ENCODE measurements around the gene JAML.

DNA sequence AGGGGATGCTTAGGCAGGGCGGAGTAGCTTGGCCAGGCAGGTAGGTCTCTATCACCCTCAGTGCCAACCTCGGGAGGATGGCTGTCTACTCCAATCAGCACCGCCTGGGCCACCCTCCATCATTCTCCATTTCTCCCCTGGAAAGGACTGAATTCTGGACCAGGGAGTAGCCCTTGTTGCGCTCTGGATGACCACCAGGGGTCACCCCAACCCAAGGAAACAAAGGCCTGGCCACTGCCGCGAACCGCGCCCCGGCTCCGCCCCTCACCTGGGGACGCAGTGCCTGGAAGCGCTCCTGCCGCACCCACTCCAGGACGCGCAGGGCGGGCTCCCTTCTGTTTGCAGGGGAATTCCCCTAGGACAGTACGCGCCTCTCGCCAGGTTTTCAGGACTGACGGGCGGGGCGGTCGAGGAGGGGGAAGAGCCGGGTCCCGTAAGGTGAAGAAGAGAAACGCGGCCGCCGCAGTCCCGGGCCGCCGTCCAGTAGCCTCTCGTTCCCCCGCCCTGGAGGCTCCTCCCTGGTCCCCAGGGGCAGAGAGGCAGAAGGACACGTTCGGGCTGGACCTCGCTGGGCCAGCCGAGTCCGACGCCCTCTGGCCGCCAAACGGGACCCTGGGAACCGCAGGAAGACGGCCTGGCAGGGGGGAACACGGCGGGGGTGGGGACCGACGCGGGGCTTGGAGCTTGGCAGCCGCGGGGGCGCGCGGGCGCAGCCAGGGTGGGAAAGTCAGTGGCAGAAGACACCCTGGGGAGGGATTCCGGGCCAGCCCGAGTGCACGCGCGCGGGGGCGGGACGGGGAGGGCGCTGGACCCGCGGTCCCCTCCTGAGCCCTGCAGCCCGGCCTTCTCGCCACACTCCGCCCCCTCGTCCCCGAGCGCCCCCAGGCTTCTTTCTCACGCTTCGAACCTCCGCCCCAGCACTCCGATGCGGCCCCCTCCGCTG, 79.3 kb downstream of the JAML start:
- TF ChIP-seq, protein P1, sequence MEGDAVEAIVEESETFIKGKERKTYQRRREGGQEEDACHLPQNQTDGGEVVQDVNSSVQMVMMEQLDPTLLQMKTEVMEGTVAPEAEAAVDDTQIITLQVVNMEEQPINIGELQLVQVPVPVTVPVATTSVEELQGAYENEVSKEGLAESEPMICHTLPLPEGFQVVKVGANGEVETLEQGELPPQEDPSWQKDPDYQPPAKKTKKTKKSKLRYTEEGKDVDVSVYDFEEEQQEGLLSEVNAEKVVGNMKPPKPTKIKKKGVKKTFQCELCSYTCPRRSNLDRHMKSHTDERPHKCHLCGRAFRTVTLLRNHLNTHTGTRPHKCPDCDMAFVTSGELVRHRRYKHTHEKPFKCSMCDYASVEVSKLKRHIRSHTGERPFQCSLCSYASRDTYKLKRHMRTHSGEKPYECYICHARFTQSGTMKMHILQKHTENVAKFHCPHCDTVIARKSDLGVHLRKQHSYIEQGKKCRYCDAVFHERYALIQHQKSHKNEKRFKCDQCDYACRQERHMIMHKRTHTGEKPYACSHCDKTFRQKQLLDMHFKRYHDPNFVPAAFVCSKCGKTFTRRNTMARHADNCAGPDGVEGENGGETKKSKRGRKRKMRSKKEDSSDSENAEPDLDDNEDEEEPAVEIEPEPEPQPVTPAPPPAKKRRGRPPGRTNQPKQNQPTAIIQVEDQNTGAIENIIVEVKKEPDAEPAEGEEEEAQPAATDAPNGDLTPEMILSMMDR (IDR thresholded peaks at IDR 0.05), result peak; percentile 87 to 97 (median 93)
- TF ChIP-seq POLR2AphosphoS5 (IDR thresholded peaks at IDR 0.05), result peak in 2 of 3 donors; percentile 20 to 34
